HepG2 (cell line): Measurements from ENCODE around the gene PHKA2. TPM values are rescaled to one million over a fixed set of nuclear protein-coding genes. Genes with fewer than 3 reads are reported as not detected.
A peak's percentile ranks its signal among the peaks of the same experiment; 100 is the strongest.

Experiments used
- ARID4A ChIP-seq: sonication (generic); formaldehyde crosslinking; IDR thresholded peaks from 2 replicates; pipeline ENCODE4 v1.5.0; 2020; ENCODE audit warnings: mild to moderate bottlenecking, missing genetic modification reagents, borderline replicate concordance
- CTCF ChIP-seq: sonication (generic); formaldehyde crosslinking; IDR thresholded peaks from 2 replicates; pipeline ENCODE4 v1.5.0; 2020; ENCODE audit warnings: mild to moderate bottlenecking, missing genetic modification reagents, moderate library complexity
- ETV5 ChIP-seq: IDR thresholded peaks from 2 replicates; pipeline ENCODE4 v1.6.1; 2018; ENCODE audit warnings: missing biosample characterization, missing genetic modification reagents, inconsistent platforms, borderline replicate concordance
- FOXJ3 ChIP-seq: sonication (generic); formaldehyde crosslinking; IDR thresholded peaks from 2 replicates; pipeline ENCODE4 v1.4.0; 2020; ENCODE audit warnings: missing genetic modification reagents, mild to moderate bottlenecking, borderline replicate concordance
- FOXK2 ChIP-seq: fragments of 450-650 bp; IDR thresholded peaks from 2 replicates; pipeline ENCODE4 v1.6.1; 2016
- HOMEZ ChIP-seq: IDR thresholded peaks from 2 replicates; pipeline ENCODE4 v1.6.1; 2016; ENCODE audit warnings: low read depth
- TFAP4 ChIP-seq: sonication (generic); IDR thresholded peaks from 2 replicates; pipeline ENCODE4 v1.6.1; 2016; ENCODE audit warnings: low read depth, borderline replicate concordance
- ZBTB42 ChIP-seq: sonication (generic); formaldehyde crosslinking; IDR thresholded peaks from 2 replicates; pipeline ENCODE4 v1.5.0; 2020; ENCODE audit warnings: mild to moderate bottlenecking, missing genetic modification reagents
- ZIK1 ChIP-seq: sonication (generic); formaldehyde crosslinking; IDR thresholded peaks from 2 replicates; pipeline ENCODE4 v1.5.0; 2020; ENCODE audit warnings: mild to moderate bottlenecking, low read depth, missing genetic modification reagents, borderline replicate concordance
- polyA plus RNA-seq, 8 experiments: library from polyadenylated mRNA; depleted of rRNA in 3 of 8; stranded (reverse) in 7 of 8; unstranded in 1 of 8; fragments of >200 nt; fragmentation: Illumina TruSeq in 4 of 8; extraction: Trizol in 4 of 8; gene quantifications; 2 replicates each; pipeline versions ENCODE4 v1.2.1 to v1.2.3, GENCODE V29; 2011 to 2016; ENCODE audit warnings: low read depth in 4 of 8, missing spikeins in 1 of 8, mixed read lengths in 1 of 8; ENCODE audit not compliant: insufficient read depth in 1 of 8
- total RNA-seq, 5 experiments: library from RNA; depleted of rRNA; stranded (reverse); fragments of >200 nt; fragmentation: Illumina TruSeq; extraction: Trizol; gene quantifications; 2 replicates each; pipeline ENCODE4 v1.2.3, GENCODE V29; 2016; ENCODE audit warnings: low read depth in 1 of 5
- TF ChIP-seq, protein P1 (sequence below): sonication (generic); formaldehyde crosslinking; IDR thresholded peaks from 2 replicates; pipeline ENCODE4 v1.9.0; 2021; ENCODE audit warnings: missing genetic modification reagents, borderline replicate concordance
- TF ChIP-seq, protein P2 (sequence below): IDR thresholded peaks from 2 replicates; pipeline ENCODE4 v1.6.1; 2018; ENCODE audit warnings: missing genetic modification reagents, mild to moderate bottlenecking, missing compliant biosample characterization
- TF ChIP-seq, protein P3 (sequence below): IDR thresholded peaks from 2 replicates; pipeline ENCODE4 v1.6.1; 2016

The PHKA2 gene
- total and polyA plus RNA-seq, 2 of the 13 experiments (the other 11 are each of a cell fraction or from before 2014, with no cell fraction given) = 20.5 to 273 TPM

- TF ChIP-seq, protein P1, sequence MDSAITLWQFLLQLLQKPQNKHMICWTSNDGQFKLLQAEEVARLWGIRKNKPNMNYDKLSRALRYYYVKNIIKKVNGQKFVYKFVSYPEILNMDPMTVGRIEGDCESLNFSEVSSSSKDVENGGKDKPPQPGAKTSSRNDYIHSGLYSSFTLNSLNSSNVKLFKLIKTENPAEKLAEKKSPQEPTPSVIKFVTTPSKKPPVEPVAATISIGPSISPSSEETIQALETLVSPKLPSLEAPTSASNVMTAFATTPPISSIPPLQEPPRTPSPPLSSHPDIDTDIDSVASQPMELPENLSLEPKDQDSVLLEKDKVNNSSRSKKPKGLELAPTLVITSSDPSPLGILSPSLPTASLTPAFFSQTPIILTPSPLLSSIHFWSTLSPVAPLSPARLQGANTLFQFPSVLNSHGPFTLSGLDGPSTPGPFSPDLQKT = no peak
- TF ChIP-seq HOMEZ (no peak), ARID4A (CRISPR knock-in tag) (peak; percentile 47; the same call in 1 of the 2 replicates), ZBTB42 (CRISPR knock-in tag) (no peak), FOXK2 (no peak), CTCF (peak; percentile 36), ZIK1 (CRISPR knock-in tag) (no peak), ETV5 (CRISPR knock-in tag) (no peak; the same call in 1 of the 2 replicates), FOXJ3 (CRISPR knock-in tag) (no peak), TFAP4 (peak; percentile 26; the same call in 1 of the 2 replicates)
- TF ChIP-seq, protein P2, sequence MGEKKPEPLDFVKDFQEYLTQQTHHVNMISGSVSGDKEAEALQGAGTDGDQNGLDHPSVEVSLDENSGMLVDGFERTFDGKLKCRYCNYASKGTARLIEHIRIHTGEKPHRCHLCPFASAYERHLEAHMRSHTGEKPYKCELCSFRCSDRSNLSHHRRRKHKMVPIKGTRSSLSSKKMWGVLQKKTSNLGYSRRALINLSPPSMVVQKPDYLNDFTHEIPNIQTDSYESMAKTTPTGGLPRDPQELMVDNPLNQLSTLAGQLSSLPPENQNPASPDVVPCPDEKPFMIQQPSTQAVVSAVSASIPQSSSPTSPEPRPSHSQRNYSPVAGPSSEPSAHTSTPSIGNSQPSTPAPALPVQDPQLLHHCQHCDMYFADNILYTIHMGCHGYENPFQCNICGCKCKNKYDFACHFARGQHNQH = peak; percentile 29; the same call in 1 of the 2 replicates
- TF ChIP-seq, protein P3, sequence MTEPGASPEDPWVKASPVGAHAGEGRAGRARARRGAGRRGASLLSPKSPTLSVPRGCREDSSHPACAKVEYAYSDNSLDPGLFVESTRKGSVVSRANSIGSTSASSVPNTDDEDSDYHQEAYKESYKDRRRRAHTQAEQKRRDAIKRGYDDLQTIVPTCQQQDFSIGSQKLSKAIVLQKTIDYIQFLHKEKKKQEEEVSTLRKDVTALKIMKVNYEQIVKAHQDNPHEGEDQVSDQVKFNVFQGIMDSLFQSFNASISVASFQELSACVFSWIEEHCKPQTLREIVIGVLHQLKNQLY (CRISPR knock-in tag) = no peak
Measured at GRCh38 chrX:18984381-18985185, 669 bp upstream of the PHKA2 start (continued).
